NCI-H524 (cell line): ENCODE results near the gene CLDN6.

Experiments used
- DNase-seq, 2 experiments: peaks; one replicate each; lab custom pipeline; 2025; lab: John Stamatoyannopoulos, UW

Gene CLDN6

GRCh38 chr16:3013491-3013951, 4.5 kb downstream of the CLDN6 start:
- DNase-seq, result no peak

GRCh38 chr16:3012828-3013420, 5.1 kb downstream of the CLDN6 start, which contains the start of gene CLDN9:
Gene CLDN9, plus strand, starts transcription at chr16:3012923. Its CDS starts 440 bp downstream, at chr16:3013363.
- DNase-seq, result peak; percentile 16 to 53

GRCh38 chr16:3012246-3012645, 5.7 kb downstream of the CLDN6 start:
- DNase-seq, result peak in 1 of 2 experiments; percentile 45

GRCh38 chr16:3010510-3010909, 7.5 kb downstream of the CLDN6 start:
- DNase-seq, result no peak

GRCh38 chr16:3009568-3010390, 8.2 kb downstream of the CLDN6 start:
- no peak for DNase-seq

- DNase-seq, result no peak
Observed at GRCh38 chr16:3008690-3009037, 9.3 kb downstream of the CLDN6 start.

- DNase-seq, result no peak
Observed at GRCh38 chr16:3007957-3008689, 9.9 kb downstream of the CLDN6 start.

- no peak for DNase-seq
Observed at GRCh38 chr16:3007059-3007956, 10.7 kb downstream of the CLDN6 start.

GRCh38 chr16:3004781-3005284, 13.2 kb downstream of the CLDN6 start:
- DNase-seq, result no peak

GRCh38 chr16:3004319-3004718, 13.7 kb downstream of the CLDN6 start:
- peak in 1 of 2 experiments; percentile 33 for DNase-seq

- peak; percentile 98 to 100 for DNase-seq
Observed at GRCh38 chr16:3003582-3004270, 14.3 kb downstream of the CLDN6 start.

GRCh38 chr16:3001316-3001715, 16.7 kb downstream of the CLDN6 start:
- DNase-seq, result no peak

- no peak for DNase-seq
Observed at GRCh38 chr16:3000540-3000939, 17.4 kb downstream of the CLDN6 start.

- DNase-seq, result no peak
Observed at GRCh38 chr16:2999929-3000328, 18.1 kb downstream of the CLDN6 start.

GRCh38 chr16:2996298-2996697, 21.7 kb downstream of the CLDN6 start:
- DNase-seq, result no peak

GRCh38 chr16:2992383-2993081, 25.5 kb downstream of the CLDN6 start:
- DNase-seq, result no peak

GRCh38 chr16:2991566-2992261, 26.3 kb downstream of the CLDN6 start:
- no peak for DNase-seq

- DNase-seq, result no peak
Observed at GRCh38 chr16:2990891-2991290, 27.1 kb downstream of the CLDN6 start.

- DNase-seq, result peak in 1 of 2 experiments; percentile 50
Observed at GRCh38 chr16:2988590-2989099, 29.3 kb downstream of the CLDN6 start.
